ENCODE measurements around the gene CCDC47. TPM values are rescaled to one million over a fixed set of nuclear protein-coding genes. Genes with fewer than 3 reads are reported as not detected.

The CCDC47 gene
- total and polyA plus RNA-seq, 2 of the 13 experiments (the other 11 are each of a cell fraction or from before 2014, with no cell fraction given): 59.3 to 99.5 TPM

GRCh38 chr17:63773272-63774140 is at the start of gene CCDC47 (continued):
- TF ChIP-seq ZNF672 (CRISPR knock-in tag; IDR thresholded peaks at IDR 0.05) (no peak), RNF2 (conservative IDR thresholded peaks at IDR 0.05; ENCODE audit: low read depth) (peak; percentile 89), ZBTB7A (CRISPR knock-in tag; IDR thresholded peaks at IDR 0.05) (peak; percentile 41; the same call in 1 of the 2 replicates), CREB3 (CRISPR knock-in tag; IDR thresholded peaks at IDR 0.05) (peak; percentile 45; the same call in 1 of the 2 replicates), MXI1 (IDR thresholded peaks at IDR 0.05; ENCODE audit: borderline replicate concordance, low read depth, low read length) (peak; percentile 99; the same call in 2 of the 3 replicates), ZNF557 (CRISPR knock-in tag; IDR thresholded peaks at IDR 0.05) (no peak; the same call in 1 of the 2 replicates), SIX4 (CRISPR knock-in tag; IDR thresholded peaks at IDR 0.05) (peak; percentile 57; the same call in 1 of the 2 replicates), ZNF691 (CRISPR knock-in tag; IDR thresholded peaks at IDR 0.05; ENCODE audit: borderline replicate concordance, low read depth) (peak; percentile 91), ZNF577 (CRISPR knock-in tag; IDR thresholded peaks at IDR 0.05; ENCODE audit: borderline replicate concordance, low read depth) (no peak), MBD4 (IDR thresholded peaks at IDR 0.05; ENCODE audit: borderline replicate concordance, low read length) (no peak), ZNF101 (CRISPR knock-in tag; IDR thresholded peaks at IDR 0.05; ENCODE audit: borderline replicate concordance, low read depth) (peak; percentile 67; the same call in 1 of the 2 replicates), ZNF124 (CRISPR knock-in tag; IDR thresholded peaks at IDR 0.05) (peak; percentile 86; the same call in 1 of the 2 replicates), THAP9 (CRISPR knock-in tag; IDR thresholded peaks at IDR 0.05; ENCODE audit: borderline replicate concordance) (peak; percentile 93), HNRNPK (IDR thresholded peaks at IDR 0.05; ENCODE audit: low read depth, low read length, poor library complexity, severe bottlenecking) (no peak), ZNF597 (CRISPR knock-in tag; IDR thresholded peaks at IDR 0.05) (peak; percentile 8; the same call in 1 of the 2 replicates), GATAD1 (CRISPR knock-in tag; IDR thresholded peaks at IDR 0.05) (peak; percentile 94), ETS1 (CRISPR knock-in tag; IDR thresholded peaks at IDR 0.05) (0 out of 2 replicates have a peak, but pooled peaks have one; percentile 48), ZSCAN9 (CRISPR knock-in tag; IDR thresholded peaks at IDR 0.05; ENCODE audit: borderline replicate concordance) (no peak), ZNF589 (CRISPR knock-in tag; conservative IDR thresholded peaks at IDR 0.05) (no peak; the same call in none of the 2 replicates), SAFB2 (CRISPR knock-in tag; IDR thresholded peaks at IDR 0.05; ENCODE audit: borderline replicate concordance, low read depth) (no peak; the same call in 1 of the 2 replicates)
